Measurements from ENCODE around the gene ABR.
"Not testable (repeated sequence)": the region's sequence is repeated elsewhere in the genome, so short reads cannot be mapped to it uniquely, and the experiment has no call there.

Gene ABR

DNA sequence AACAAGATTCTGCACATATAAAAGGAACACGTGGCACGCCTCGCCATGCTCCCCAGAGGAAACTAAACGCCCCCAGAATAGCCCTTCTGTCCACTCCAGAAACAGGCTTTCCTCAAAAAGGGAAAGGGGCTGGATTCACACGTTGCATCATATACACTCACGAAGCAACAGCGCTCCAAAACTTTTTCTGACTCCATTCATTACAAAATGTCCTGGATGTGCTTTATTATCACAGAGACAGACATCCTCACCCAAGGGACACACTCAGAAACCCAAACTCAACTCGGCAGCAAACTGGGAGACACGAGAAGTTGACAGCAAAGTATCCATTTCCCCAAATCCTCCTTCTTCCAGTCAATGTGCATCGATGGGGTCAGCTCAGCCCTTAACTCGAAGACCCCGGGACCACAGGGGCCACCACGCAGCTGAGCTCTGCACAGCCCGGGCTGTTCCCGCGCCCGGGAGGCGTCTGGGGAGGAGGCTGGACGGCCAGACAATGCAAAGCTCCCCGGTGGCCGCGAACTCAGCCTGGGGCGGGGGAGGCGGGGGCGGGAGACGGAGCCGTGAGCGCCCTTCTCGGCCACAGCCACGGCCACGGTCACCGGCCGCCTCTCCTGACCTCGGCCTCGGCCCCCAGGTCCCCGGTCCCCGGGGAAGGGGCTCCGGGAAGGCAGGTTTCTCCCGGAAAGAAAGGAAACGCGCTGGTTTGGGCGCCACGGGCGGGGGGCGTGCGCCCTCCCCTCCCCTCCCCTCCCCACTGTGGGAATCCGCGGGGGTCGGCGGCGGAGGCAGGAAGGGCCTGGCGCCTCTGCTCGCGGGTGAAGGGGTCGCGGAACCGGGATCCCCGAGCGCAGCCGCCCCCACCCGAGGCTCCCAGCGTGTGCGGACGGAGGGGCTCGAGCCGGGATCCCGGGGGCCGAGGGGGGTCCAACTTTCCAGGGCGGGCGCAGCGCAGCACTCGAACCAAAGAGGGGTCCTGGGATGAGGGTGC, 201.4 kb downstream of the ABR start:
- no peak for DNase-seq

DNA sequence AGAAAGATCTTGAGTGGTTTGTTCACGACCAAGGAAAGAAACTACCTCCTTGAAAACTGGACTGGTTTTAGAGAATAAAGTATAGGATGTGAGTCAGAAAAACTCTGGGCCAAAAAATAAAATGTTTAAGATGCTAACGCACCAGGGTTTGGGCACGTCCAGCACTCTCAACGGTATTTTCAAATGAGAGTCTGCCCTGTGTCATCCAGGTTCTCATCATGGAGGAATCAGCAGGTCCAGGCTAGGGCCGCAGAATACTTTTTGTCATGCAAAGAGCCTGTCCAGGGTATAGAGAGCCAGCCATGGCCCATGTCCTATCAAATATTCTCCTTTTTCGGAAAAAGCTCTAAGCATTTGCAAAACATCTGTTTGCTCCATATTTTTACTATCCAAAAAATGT, 202.6 kb downstream of the ABR start:
- no peak for DNase-seq

- DNase-seq, result no peak
Observed at GRCh38 chr17:976312-976711, 203.5 kb downstream of the ABR start.

DNA sequence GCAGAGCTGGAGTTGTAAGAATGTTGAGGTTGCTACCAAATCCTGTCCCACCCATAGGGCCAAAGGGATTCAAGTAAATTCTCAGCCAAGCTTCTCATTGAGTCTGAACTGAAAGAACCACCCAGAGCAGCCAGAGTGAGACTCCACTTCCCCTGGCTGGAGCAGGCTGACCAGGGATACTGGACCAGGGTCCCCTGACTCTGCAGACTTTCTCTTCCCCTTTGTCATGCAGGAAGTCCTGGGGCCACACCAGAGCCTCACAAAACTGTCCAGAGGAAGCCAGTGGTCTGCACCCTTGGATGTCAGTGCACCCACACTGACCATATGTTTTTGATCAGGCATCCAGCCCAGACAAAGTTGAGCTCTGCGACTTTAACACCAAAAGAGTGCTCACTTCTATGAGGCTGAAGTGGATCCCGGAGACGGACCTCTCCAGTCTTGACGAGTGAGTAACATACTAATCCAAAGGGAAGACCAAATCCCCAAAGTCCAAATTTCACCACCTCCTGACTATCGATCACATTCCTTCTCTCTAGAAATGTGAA, 204.3 kb downstream of the ABR start:
- DNase-seq, result no peak

GRCh38 chr17:974778-975177, 205.0 kb downstream of the ABR start:
- DNase-seq, result not testable (repeated sequence)

GRCh38 chr17:973053-973452, 206.7 kb downstream of the ABR start:
- DNase-seq, result no peak

- DNase-seq, result not testable (repeated sequence)
Observed at GRCh38 chr17:971861-972260, 207.9 kb downstream of the ABR start.

- no peak for DNase-seq
Observed at GRCh38 chr17:970364-970763, 209.4 kb downstream of the ABR start.

DNA sequence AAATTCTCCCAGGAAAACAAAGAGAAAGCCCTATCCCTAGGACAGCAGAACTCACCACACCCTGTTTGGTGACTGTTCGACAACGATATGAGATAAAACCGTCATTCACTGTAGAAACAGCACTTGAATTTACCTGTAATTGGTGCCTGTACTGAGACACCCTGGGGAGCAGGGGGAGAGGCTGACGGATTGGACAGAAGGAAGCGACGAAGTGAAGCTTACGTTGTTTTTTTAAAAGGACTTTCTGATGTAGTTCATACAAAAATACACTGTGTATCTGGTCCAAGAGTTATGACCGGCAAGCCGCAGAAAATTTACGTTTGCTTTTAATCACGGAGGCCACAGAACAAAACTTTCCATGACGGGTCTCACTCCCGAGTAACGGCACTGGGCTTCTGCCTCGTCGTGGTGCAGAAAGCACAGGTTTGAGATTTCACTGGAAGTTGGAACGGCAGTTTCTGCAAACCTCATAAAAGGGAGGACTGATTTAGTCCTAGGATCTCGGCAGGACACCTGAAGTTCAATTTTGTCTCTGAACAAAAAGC, 209.9 kb downstream of the ABR start:
- DNase-seq, result no peak

DNA sequence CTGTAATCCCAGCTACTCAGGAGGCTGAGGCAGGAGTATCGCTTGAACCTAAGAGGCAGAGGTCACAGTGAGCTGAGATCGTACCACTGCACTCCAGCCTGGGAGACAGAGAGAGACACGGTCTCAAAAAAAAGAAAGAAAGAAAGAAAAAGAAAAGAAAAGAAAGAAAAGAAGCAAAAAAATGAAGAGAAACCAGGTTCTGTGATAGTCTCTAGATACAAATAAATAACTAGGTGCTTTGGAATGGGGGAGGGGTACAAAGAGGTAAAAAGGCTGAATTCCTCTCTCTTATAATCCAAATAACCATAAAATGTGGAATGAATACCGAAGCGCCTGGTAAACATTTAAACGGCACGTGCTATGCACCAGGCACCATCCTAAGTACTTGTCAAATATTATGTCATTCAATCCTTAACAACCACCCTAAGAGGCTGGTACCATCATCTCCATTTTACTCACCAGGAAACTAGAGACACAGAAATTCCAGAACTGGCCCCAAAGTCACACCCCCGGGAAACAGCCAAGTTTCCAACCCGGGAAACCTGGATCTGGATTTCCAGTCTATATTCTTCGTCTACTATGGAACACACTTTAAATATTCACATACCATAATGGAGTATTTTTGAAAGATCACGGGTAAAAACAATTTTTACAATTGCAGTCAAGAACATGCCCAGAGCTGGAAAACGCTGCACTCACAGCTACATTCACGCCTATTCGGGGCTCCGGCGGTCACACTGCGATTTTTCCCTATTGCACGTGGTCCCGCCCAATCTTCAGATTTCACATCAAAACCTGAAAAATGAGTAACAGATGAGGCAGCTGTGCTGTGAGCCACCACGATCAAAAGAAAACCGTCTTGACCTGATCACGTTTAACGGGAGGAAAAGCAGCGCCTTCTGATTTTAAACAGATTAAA, 210.7 kb downstream of the ABR start:
- no peak for DNase-seq

DNA sequence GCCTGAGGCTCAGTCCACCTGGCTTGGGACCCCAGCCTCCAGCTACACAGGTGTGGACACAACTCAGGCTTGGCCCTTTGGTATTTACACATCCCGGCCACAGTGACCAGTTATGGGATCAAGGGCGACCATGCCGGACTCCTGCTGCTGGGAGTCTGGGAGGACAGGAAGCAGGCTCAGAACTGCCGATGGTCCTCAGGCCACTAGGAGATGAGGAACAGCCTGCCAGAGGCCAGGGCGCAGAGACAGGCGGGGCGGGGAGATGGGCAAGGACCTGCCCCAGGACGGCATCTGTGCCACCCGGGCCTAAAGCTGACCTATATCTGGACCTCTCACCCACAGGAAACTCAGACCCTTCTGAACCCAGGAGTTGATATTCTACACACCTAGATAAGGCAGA, 212.7 kb downstream of the ABR start:
- DNase-seq, result no peak

- no peak for DNase-seq
Observed at GRCh38 chr17:965311-965989, 214.3 kb downstream of the ABR start.

- DNase-seq, result no peak
Observed at GRCh38 chr17:964876-965275, 214.9 kb downstream of the ABR start.

GRCh38 chr17:962670-963069, 217.1 kb downstream of the ABR start:
- no peak for DNase-seq

GRCh38 chr17:962166-962565, 217.6 kb downstream of the ABR start:
- no peak for DNase-seq

DNA sequence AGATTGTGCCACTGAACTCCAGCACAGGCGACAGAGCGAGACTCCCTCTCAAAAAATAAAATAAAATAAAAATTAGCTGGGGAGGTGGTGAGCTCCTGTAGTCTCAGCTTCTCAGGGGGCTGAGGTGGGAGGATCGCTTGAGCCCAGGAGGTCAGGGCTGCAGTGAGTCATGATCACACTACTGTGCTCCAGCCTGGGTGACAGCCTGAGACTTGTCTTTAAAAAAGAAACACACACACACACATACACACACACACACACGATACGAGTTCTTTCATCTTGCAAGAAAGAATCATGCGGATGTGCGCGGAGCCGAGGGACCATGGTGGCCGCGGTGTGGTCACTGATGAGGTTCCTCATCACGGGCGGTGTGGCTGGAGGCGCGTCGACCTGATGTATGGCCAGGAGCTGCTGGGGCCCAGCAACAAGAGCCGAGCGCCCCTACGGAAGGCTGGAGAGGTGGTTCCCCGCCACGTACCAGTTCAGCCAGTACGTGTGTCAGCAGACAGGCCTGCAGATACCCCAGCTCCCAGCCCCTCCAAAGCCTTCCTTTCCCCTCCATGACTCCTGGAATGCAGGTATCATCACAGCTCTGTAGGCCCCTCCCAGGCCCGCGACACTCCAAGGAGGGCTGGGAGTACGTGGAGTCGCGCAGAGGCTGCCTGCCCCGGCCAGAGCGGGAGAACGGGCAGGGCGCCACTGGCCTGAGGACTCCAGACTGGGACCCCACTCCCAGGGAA, 220.9 kb downstream of the ABR start:
- DNase-seq, result no peak

DNA sequence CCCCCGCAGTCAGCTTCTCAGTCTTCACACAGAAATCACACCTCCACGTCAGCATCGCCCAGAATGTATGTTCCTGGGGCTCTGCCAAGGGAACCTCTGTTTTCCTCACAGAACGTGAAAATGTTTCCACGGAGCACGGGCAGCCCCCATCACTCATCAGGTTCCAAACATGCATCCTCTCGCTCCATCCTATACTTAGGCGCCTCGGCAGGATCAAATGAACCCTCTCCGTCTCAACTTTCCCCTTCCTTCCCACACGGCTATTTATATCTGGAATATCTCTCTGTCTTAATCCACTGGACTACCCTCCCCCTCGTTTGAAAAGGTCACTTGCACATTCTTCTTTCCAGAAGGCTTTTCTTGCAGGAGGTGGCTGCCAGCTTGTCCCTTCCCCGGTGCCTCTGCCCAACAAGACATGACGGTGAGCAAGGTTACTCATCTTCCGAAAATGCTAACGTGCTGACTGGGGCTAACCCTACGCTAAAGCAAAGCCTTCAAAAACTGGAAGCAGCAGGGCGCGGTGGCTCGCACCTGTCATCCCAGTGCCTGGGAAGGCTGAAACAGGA, 221.8 kb downstream of the ABR start:
- no peak for DNase-seq

DNA sequence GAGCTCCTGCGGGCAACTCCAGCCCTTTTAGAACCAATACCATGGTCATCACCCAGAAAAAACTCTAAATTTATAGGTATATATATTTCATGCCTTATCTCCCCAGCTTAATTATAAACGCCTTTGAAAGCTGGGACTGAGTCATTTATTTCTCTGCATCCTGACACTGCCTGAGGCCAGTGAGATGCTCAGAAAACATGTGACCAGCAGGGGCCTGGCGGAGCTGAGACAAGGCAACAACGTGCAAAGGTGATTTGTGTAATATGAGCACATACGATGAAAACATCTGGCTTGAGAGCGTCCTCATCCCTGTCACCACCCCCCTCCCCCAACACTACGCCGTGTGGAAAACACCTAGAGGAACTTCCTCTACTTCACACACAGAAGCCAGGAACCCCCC, 222.9 kb downstream of the ABR start:
- no peak for DNase-seq

GRCh38 chr17:954431-955164, 225.2 kb downstream of the ABR start:
- no peak for DNase-seq

DNA sequence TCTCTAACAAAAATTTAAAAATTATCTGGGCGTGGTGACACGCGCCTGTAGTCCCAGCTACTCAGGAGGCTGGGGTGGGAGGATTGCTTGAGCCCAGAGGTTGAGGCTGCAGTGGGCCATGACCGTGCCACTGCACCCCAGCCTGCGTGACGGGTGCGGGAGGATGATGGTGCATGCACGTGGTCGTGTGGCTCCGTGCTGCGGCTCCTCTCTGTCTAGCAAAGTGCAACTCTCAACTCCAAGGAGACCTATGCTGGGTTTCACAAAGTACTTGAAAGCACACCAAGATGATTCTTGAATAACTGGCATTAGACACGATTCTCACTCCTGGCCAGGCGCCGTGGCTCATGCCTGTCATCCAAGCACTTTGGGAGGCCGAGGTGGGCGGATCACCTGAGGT, 226.0 kb downstream of the ABR start:
- DNase-seq, result no peak
